HepG2 (cell line): ENCODE measurements around the gene TSPAN5. TPM values are rescaled to one million over a fixed set of nuclear protein-coding genes. Genes with fewer than 3 reads are reported as not detected.

ENCODE experiments used
- ATAC-seq: fragments of 200-7000 bp; cut with Tn5 transposase; 3 replicates; pipeline ENCODE4 v1.9.1; 2020; ENCODE audit warnings: mild to moderate bottlenecking, moderate library complexity
- BruUV-seq: library from RNA; stranded (reverse); fragments of 400-500 nt; replicated peaks from 2 replicates; lab custom pipeline; 2021; lab: Mats Ljungman, UMichigan
- CTCF ChIA-PET: fragments of 300-600 bp; formaldehyde crosslinking; extraction: SDS; loops from one replicate; lab custom pipeline; 2021; ENCODE audit warnings: low total read pairs, inconsistent platforms, low intra/inter-chr PET ratio; lab: Yijun Ruan, JAX
- POLR2A ChIA-PET: fragments of 350-600 bp; sonication (Branson Sonifier 250); formaldehyde crosslinking; loops from one replicate; lab custom pipeline; 2020; ENCODE audit warnings: antibody characterized with exemption, inconsistent platforms; lab: Yijun Ruan, JAX
- DNase-seq: peaks from one replicate; pipeline ENCODE4 v3.0.0-alpha.2; 2015; ENCODE audit warnings: low spot score
- FAIRE-seq: peaks from 3 replicates; lab custom pipeline; 2011; peaks lifted over from hg19 to GRCh38; lab: Jason Lieb, UNC
- H2AFZ ChIP-seq: one replicate; pipeline ENCODE4 v1.6.1; 2011; ENCODE audit warnings: low read length, inconsistent platforms
- H3K27ac ChIP-seq: fragments of 300-600 bp; 3 replicates; pipeline ENCODE4 v1.8.0; 2011; ENCODE audit warnings: mixed run types, mild to moderate bottlenecking, mixed read lengths, low read length, inconsistent platforms; ENCODE audit not compliant: insufficient read depth; ENCODE audit errors: extremely low read length
- H3K27me3 ChIP-seq, 2 experiments: fragments of 200-600 bp in 1 of 2; 2 replicates in 1 of 2; 3 replicates in 1 of 2; pipeline versions ENCODE4 v1.6.0 to v1.8.0; 2011; ENCODE audit warnings: low read length in 2 of 2, mild to moderate bottlenecking in 2 of 2, moderate library complexity in 2 of 2, inconsistent platforms in 1 of 2; ENCODE audit not compliant: insufficient read depth in 2 of 2, control insufficient read depth in 1 of 2
- H3K36me3 ChIP-seq, 2 experiments: fragments of 200-600 bp in 1 of 2; replicated peaks in 1 of 2; 2 replicates in 1 of 2; 3 replicates in 1 of 2; pipeline versions ENCODE4 v1.5.1 to v1.8.0; 2011; ENCODE audit warnings: low read length in 2 of 2, inconsistent platforms in 1 of 2; ENCODE audit not compliant: insufficient read depth in 2 of 2, control insufficient read depth in 1 of 2
- H3K4me1 ChIP-seq: 2 replicates; pipeline ENCODE4 v1.5.1; 2012; ENCODE audit warnings: low read length, inconsistent platforms; ENCODE audit not compliant: insufficient read depth
- H3K4me2 ChIP-seq: 2 replicates; pipeline ENCODE4 v1.6.0; 2011; ENCODE audit warnings: low read depth, low read length, inconsistent platforms
- H3K4me3 ChIP-seq, 3 experiments: fragments of 200-600 bp in 1 of 3; sonication (generic), shearing (Covaris generic) in 1 of 3; replicated peaks in 1 of 3; 2 replicates each; pipeline ENCODE4 v1.5.1; 2011 to 2016; ENCODE audit warnings: low read length in 3 of 3, inconsistent platforms in 2 of 3, low read depth in 2 of 3, mild to moderate bottlenecking in 2 of 3, control low read depth in 1 of 3, mixed read lengths in 1 of 3; ENCODE audit not compliant: insufficient read depth in 1 of 3
- H3K79me2 ChIP-seq: one replicate; pipeline ENCODE4 v1.6.1; 2011; ENCODE audit warnings: low read length, inconsistent platforms; ENCODE audit not compliant: insufficient read depth
- H3K9ac ChIP-seq: 2 replicates; pipeline ENCODE4 v1.6.0; 2011; ENCODE audit warnings: mild to moderate bottlenecking, low read depth, low read length, inconsistent platforms; ENCODE audit not compliant: insufficient read depth
- H3K9me3 ChIP-seq: 2 replicates; pipeline ENCODE4 v1.5.1; 2012; ENCODE audit warnings: mild to moderate bottlenecking, low read length
- H4K20me1 ChIP-seq: 2 replicates; pipeline ENCODE4 v1.6.0; 2011; ENCODE audit warnings: inconsistent platforms, mild to moderate bottlenecking, low read length, moderate library complexity; ENCODE audit not compliant: insufficient read depth
- EED ChIP-seq: sonication (generic); formaldehyde crosslinking; IDR thresholded peaks from 2 replicates; pipeline ENCODE4 v1.5.0; 2020; ENCODE audit warnings: mild to moderate bottlenecking, missing genetic modification reagents
- MYC ChIP-seq: sonication (generic); formaldehyde crosslinking; IDR thresholded peaks from 2 replicates; pipeline ENCODE4 v1.9.0; 2021; ENCODE audit warnings: missing genetic modification reagents, borderline replicate concordance
- ZNF367 ChIP-seq: sonication (generic); formaldehyde crosslinking; IDR thresholded peaks from 2 replicates; pipeline ENCODE4 v1.4.0; 2020; ENCODE audit warnings: missing genetic modification reagents, borderline replicate concordance
- ZNF782 ChIP-seq: sonication (generic); formaldehyde crosslinking; IDR thresholded peaks from 2 replicates; pipeline ENCODE4 v1.4.0; 2020; ENCODE audit warnings: missing genetic modification reagents, mild to moderate bottlenecking, borderline replicate concordance
- WGBS: methylation state at CpG from one replicate; pipeline ENCODE4 v1.1.6; 2017; ENCODE audit warnings: low lambda C conversion rate; 5-methylcytosine and 5-hydroxymethylcytosine counted together
- in situ Hi-C: cut with HindIII; loops from 2 replicates; pipeline ENCODE4 v1.10.0; 2017; ENCODE audit warnings: low pct_unique_long_range_greater_than_20kb; ENCODE audit not compliant: extremely low pct_ligation_motif_present
- intact Hi-C: fragments of 100-400 bp; cut with micrococcal nuclease; formaldehyde crosslinking; loops from one replicate; pipeline ENCODE4 v1.10.0; 2022; ENCODE audit not compliant: unreplicated experiment
- polyA plus RNA-seq, 8 experiments: library from polyadenylated mRNA; depleted of rRNA in 3 of 8; stranded (reverse) in 7 of 8; unstranded in 1 of 8; fragments of >200 nt; fragmentation: Illumina TruSeq in 4 of 8; extraction: Trizol in 4 of 8; gene quantifications; 2 replicates each; pipeline versions ENCODE4 v1.2.1 to v1.2.3, GENCODE V29; 2011 to 2016; ENCODE audit warnings: low read depth in 4 of 8, missing spikeins in 1 of 8, mixed read lengths in 1 of 8; ENCODE audit not compliant: insufficient read depth in 1 of 8
- total RNA-seq, 5 experiments: library from RNA; depleted of rRNA; stranded (reverse); fragments of >200 nt; fragmentation: Illumina TruSeq; extraction: Trizol; gene quantifications; 2 replicates each; pipeline ENCODE4 v1.2.3, GENCODE V29; 2016; ENCODE audit warnings: low read depth in 1 of 5
- TF ChIP-seq, protein P1 (sequence below): sonication (generic); formaldehyde crosslinking; IDR thresholded peaks from 2 replicates; pipeline ENCODE4 v1.4.0; 2020; ENCODE audit warnings: missing genetic modification reagents, borderline replicate concordance

Gene TSPAN5
- total and polyA plus RNA-seq, 2 of the 13 experiments (the other 11 are each of a cell fraction or from before 2014, with no cell fraction given) = 0.20 to 0.53 TPM

DNA sequence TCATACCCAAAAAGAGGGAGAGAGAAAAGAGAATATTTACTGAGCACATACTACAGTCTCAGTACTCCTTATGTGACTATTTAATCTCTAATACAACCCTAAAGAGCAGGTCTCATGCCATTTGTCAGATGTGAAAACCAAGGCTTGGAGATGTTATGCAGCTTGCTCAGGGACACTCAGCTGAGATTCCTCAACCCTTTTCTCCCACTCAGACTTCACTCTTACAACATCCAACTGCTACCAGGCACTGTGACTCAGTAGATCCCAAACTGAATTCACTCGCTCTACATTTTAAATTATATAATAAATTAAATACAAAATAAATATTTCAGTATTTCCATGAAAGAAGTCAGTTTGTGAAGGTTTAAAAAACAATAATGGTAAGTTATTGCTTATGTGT lies 53.7 kb downstream of the TSPAN5 start:
- DNase-seq (no peak), ATAC-seq (no peak), FAIRE-seq (no peak)
- H3K79me2 ChIP-seq = no peaks in the 10 kb centered on the region
- no peak overlapping the region for H3K4me2 ChIP-seq
- no peak for TF ChIP-seq ZNF367 (CRISPR knock-in tag)
- TF ChIP-seq ZNF782 = no peak
- TF ChIP-seq EED (CRISPR knock-in tag) = no peak
- TF ChIP-seq, protein P1, sequence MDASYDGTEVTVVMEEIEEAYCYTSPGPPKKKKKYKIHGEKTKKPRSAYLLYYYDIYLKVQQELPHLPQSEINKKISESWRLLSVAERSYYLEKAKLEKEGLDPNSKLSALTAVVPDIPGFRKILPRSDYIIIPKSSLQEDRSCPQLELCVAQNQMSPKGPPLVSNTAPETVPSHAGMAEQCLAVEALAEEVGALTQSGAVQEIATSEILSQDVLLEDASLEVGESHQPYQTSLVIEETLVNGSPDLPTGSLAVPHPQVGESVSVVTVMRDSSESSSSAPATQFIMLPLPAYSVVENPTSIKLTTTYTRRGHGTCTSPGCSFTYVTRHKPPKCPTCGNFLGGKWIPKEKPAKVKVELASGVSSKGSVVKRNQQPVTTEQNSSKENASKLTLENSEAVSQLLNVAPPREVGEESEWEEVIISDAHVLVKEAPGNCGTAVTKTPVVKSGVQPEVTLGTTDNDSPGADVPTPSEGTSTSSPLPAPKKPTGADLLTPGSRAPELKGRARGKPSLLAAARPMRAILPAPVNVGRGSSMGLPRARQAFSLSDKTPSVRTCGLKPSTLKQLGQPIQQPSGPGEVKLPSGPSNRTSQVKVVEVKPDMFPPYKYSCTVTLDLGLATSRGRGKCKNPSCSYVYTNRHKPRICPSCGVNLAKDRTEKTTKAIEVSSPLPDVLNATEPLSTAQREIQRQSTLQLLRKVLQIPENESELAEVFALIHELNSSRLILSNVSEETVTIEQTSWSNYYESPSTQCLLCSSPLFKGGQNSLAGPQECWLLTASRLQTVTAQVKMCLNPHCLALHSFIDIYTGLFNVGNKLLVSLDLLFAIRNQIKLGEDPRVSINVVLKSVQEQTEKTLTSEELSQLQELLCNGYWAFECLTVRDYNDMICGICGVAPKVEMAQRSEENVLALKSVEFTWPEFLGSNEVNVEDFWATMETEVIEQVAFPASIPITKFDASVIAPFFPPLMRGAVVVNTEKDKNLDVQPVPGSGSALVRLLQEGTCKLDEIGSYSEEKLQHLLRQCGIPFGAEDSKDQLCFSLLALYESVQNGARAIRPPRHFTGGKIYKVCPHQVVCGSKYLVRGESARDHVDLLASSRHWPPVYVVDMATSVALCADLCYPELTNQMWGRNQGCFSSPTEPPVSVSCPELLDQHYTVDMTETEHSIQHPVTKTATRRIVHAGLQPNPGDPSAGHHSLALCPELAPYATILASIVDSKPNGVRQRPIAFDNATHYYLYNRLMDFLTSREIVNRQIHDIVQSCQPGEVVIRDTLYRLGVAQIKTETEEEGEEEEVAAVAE = no peak
- no peak for TF ChIP-seq MYC
- H2AFZ ChIP-seq = no peak overlapping the region
- WGBS = 31% methylated on average over 1 of the region's 1 CpG
- CTCF ChIA-PET = no interaction called here
- H3K36me3 ChIP-seq = no peaks in the 10 kb centered on the region
- no peak overlapping the region for H3K9ac ChIP-seq
- H3K4me1 ChIP-seq = no peaks in the 10 kb centered on the region
- peaks cover 0 to 4% of the 10 kb centered on the region in 2 experiments; a peak in 1 of 5 replicates for H3K27me3 ChIP-seq
- no TSS peak for BruUV-seq
- H3K9me3 ChIP-seq = no peaks in the 10 kb centered on the region
- H3K27ac ChIP-seq = no peak overlapping the region
- intact Hi-C loops = no loop called here
- H3K4me3 ChIP-seq = no peak overlapping the region
- POLR2A ChIA-PET = no interaction called here
- in situ Hi-C loops = no loop called here
- no peaks in the 10 kb centered on the region for H4K20me1 ChIP-seq
